DND-41 (cell line): Measurements from ENCODE around the gene AMTN.

ENCODE experiments used
- ATAC-seq: fragments of 200-7000 bp; cut with Tn5 transposase; 3 replicates; pipeline ENCODE4 v1.9.1; 2021; ENCODE audit warnings: low read depth; ENCODE audit not compliant: insufficient read depth
- DNase-seq: peaks from one replicate; pipeline ENCODE4 v3.0.0-alpha.2; 2020
- H2AFZ ChIP-seq: 2 replicates; pipeline ENCODE4 v1.6.0; 2012; ENCODE audit warnings: low read depth, low read length
- H3K27ac ChIP-seq: 2 replicates; pipeline ENCODE4 v1.5.1; 2012; ENCODE audit warnings: low read length, inconsistent platforms
- H3K27me3 ChIP-seq: fragments of 200-600 bp; sonication (generic); 2 replicates; pipeline ENCODE4 v1.6.0; 2012; ENCODE audit warnings: low read length, mild to moderate bottlenecking, inconsistent platforms; ENCODE audit not compliant: insufficient read depth, poor library complexity
- H3K36me3 ChIP-seq: 2 replicates; pipeline ENCODE4 v1.5.1; 2012; ENCODE audit warnings: low read length, inconsistent platforms; ENCODE audit not compliant: insufficient read depth
- H3K4me1 ChIP-seq: 2 replicates; pipeline ENCODE4 v1.5.1; 2012; ENCODE audit warnings: mild to moderate bottlenecking, low read length; ENCODE audit not compliant: insufficient read depth
- H3K4me2 ChIP-seq: 2 replicates; pipeline ENCODE4 v1.6.0; 2012; ENCODE audit warnings: mild to moderate bottlenecking, moderate library complexity, low read length, inconsistent platforms; ENCODE audit not compliant: insufficient read depth
- H3K4me3 ChIP-seq, 2 experiments: fragments of 200-600 bp in 1 of 2; shearing (Covaris generic) in 1 of 2; 2 replicates each; pipeline ENCODE4 v1.5.1; 2012 to 2016; ENCODE audit warnings: inconsistent platforms in 2 of 2, low read length in 2 of 2, mild to moderate bottlenecking in 2 of 2, low read depth in 1 of 2, moderate library complexity in 1 of 2
- H3K79me2 ChIP-seq: 2 replicates; pipeline ENCODE4 v1.6.0; 2012; ENCODE audit warnings: low read length, inconsistent platforms; ENCODE audit not compliant: insufficient read depth
- H3K9ac ChIP-seq: 2 replicates; pipeline ENCODE4 v1.6.0; 2012; ENCODE audit warnings: low read depth, mild to moderate bottlenecking, inconsistent platforms, low read length, moderate library complexity
- H3K9me3 ChIP-seq: 2 replicates; pipeline ENCODE4 v1.5.1; 2012; ENCODE audit warnings: low read length, moderate library complexity, mild to moderate bottlenecking, inconsistent platforms; ENCODE audit not compliant: insufficient read depth, severe bottlenecking
- H4K20me1 ChIP-seq: 2 replicates; pipeline ENCODE4 v1.6.0; 2012; ENCODE audit warnings: low read length; ENCODE audit not compliant: insufficient read depth
- CTCF ChIP-seq: IDR thresholded peaks from 2 replicates; pipeline ENCODE4 v1.5.1; 2012; ENCODE audit warnings: borderline replicate concordance, low read length, moderate library complexity, mild to moderate bottlenecking; ENCODE audit not compliant: poor library complexity, severe bottlenecking; ENCODE audit errors: extremely low read depth
- EZH2 ChIP-seq: IDR thresholded peaks from 3 replicates; pipeline ENCODE4 v1.6.1; 2012; ENCODE audit warnings: borderline replicate concordance, low read depth, mild to moderate bottlenecking, moderate library complexity, low read length, inconsistent platforms; ENCODE audit not compliant: severe bottlenecking

AMTN gene

GRCh38 chr4:70564033-70564432 is 45.7 kb downstream of the AMTN start:
- ATAC-seq (no peak), DNase-seq (no peak)

GRCh38 chr4:70570796-70571195 is 52.4 kb downstream of the AMTN start:
- no peaks in the 10 kb centered on the region for H3K27me3 ChIP-seq
- H3K9me3 ChIP-seq: no peaks in the 10 kb centered on the region
- H3K4me3 ChIP-seq: no peak overlapping the region
- no peaks in the 10 kb centered on the region for H4K20me1 ChIP-seq
- ATAC-seq (no peak), DNase-seq (no peak)
- no peaks in the 10 kb centered on the region for H3K36me3 ChIP-seq
- H3K9ac ChIP-seq: no peak overlapping the region
- H3K79me2 ChIP-seq: no peaks in the 10 kb centered on the region
- no peak overlapping the region for H2AFZ ChIP-seq
- TF ChIP-seq CTCF: no peak
- TF ChIP-seq EZH2: no peak
- no peak overlapping the region for H3K4me2 ChIP-seq
- H3K27ac ChIP-seq: no peak overlapping the region
- H3K4me1 ChIP-seq: no peaks in the 10 kb centered on the region

More at GRCh38 chr4:70564033-70564432, 45.7 kb downstream of the AMTN start:
- Histone ChIP-seq H3K27me3 (no peaks in the 10 kb centered on the region), H3K4me3 (no peak overlapping the region), H2AFZ (no peak overlapping the region), H4K20me1 (no peaks in the 10 kb centered on the region), H3K4me1 (no peaks in the 10 kb centered on the region), H3K79me2 (no peaks in the 10 kb centered on the region), H3K36me3 (no peaks in the 10 kb centered on the region), H3K4me2 (no peak overlapping the region), H3K27ac (no peak overlapping the region), H3K9ac (no peak overlapping the region), H3K9me3 (no peaks in the 10 kb centered on the region)
- no peak for TF ChIP-seq EZH2
- TF ChIP-seq CTCF: no peak

GRCh38 chr4:70571772-70572171 is 53.4 kb downstream of the AMTN start:
- H2AFZ ChIP-seq: no peak overlapping the region

More at GRCh38 chr4:70571772-70572171, 53.4 kb downstream of the AMTN start:
- Histone ChIP-seq H3K36me3 (no peaks in the 10 kb centered on the region), H3K9ac (no peak overlapping the region), H3K4me1 (no peaks in the 10 kb centered on the region), H3K4me2 (no peak overlapping the region), H3K4me3 (no peak overlapping the region), H3K27ac (no peak overlapping the region), H3K79me2 (no peaks in the 10 kb centered on the region), H3K9me3 (no peaks in the 10 kb centered on the region), H4K20me1 (no peaks in the 10 kb centered on the region), H3K27me3 (no peaks in the 10 kb centered on the region)
- DNase-seq: no peak
- TF ChIP-seq CTCF (no peak), EZH2 (no peak)
- no peak for ATAC-seq
